G401.6 (cell line): ENCODE results near the gene CASP9.

Experiments
- FAIRE-seq: peaks from 2 replicates; lab custom pipeline; 2012; peaks lifted over from hg19 to GRCh38; lab: Jason Lieb, UNC

The CASP9 gene

GRCh38 chr1:15445390-15446122 is 78.5 kb downstream of the CASP9 start:
- no peak for FAIRE-seq

DNA sequence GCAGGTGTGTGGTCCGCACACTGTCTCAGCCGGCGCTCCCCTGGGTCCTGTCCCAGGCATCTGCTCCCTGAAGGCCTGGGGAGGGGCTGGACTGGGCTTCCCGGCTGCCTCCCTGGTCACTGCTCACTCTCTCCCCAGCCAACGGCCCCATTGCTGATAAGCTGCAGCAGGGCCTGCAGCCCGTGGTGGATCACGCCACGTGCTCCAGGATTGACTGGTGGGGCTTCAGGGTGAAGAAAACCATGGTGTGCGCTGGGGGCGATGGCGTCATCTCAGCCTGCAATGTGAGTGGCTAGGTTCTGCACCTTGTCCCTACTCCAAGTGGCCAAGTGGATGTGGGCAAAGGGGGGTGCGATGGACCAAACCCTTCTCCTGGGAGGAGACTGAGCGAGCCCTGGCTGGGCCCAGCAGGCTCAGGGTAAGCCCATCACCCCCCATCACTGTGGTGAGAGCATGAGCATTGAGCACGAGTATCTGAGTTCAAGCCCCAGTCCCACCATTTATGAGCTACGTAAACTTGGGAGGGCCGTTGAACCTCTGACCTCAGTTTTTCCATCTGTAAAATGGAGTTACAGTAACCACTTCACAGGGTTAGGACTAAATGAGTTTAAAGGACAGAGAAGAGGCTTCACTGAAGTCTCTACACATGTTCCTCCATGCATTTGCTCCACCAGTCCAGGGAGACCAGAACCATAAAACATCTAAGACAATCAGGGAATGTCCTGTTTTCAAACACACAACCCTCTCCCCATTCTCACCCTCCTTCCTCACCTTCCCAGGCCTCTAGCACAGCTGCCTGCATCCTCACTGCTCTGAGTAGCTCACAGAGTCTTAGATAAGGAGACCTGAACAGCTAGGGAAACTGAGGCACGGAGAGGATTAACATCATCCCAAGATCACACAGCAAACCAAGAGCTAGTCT is 79.3 kb downstream of the CASP9 start:
- no peak for FAIRE-seq

DNA sequence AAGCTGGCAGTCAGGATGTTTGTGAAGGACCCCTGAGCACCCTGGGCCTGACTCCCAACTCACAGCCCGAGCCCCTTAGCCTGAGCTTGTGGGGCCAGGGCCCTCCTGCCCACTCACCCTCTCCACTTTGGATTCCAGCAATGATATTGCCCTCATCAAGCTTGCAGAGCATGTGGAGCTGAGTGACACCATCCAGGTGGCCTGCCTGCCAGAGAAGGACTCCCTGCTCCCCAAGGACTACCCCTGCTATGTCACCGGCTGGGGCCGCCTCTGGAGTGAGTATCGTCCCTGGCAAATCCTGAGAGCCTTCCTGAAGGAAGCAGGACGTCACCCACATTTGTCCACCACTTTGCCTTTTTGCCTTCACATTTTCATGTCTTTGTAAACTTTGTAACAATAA is 80.7 kb downstream of the CASP9 start:
- FAIRE-seq, result no peak

- FAIRE-seq, result no peak
These were observed 81.3 kb downstream of the CASP9 start for GRCh38 chr1:15442759-15443158.

DNA sequence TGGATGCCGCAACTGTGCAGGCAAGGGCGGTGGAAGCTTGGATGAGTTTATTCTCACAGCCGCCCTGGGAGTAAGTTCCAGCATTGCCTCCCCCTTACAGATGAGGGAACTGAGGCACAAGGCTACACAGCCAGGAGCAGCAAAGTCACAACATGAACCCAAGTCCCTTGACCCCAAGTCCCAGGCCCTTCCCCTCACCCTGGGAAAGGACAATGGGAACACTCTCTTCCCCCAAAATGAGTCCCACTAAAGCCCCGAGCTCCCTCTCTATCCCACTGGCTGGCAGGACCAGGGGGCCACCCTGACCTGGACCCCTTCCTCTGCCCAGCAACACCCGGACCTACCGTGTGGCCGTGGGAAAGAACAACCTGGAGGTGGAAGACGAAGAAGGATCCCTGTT is 81.9 kb downstream of the CASP9 start:
- no peak for FAIRE-seq
